PC-9 (cell line): Measurements from ENCODE around the gene ORM2.

Experiments used
- CTCF ChIP-seq: fragments of 200-600 bp; sonication (generic); conservative IDR thresholded peaks from 2 replicates; pipeline ENCODE4 v1.6.1; 2017; ENCODE audit warnings: mixed run types, antibody characterized with exemption, mild to moderate bottlenecking, moderate library complexity
- EZH2 ChIP-seq: fragments of 200-600 bp; sonication (generic); IDR thresholded peaks from 2 replicates; pipeline ENCODE4 v1.8.0; 2017; ENCODE audit warnings: antibody characterized with exemption, low read depth

DNA sequence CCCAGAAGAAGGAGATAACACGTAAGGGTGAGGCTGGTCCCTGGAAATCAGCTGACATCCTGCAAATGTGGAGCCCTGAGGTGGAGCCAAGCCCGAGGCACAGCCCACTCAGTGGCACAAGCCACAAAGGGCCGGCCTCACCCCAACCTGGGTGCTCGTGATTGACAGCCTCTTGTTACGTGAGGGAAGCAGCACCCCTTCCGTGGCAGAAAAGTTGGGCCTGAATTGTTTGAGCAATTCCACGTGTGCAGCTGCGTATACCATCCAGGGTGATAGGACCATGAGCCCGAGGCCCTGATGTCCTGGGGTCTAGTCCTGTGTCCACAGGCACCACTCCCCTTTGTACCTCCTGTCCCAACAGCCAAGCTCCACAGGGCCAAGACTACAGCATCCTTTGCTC lies 4.8 kb downstream of the ORM2 start:
- no peak for TF ChIP-seq CTCF
- TF ChIP-seq EZH2 = no peak
